Esophagus (tissue), 2 donors: ENCODE measurements around the gene TMC3. TPM values are rescaled to one million over a fixed set of nuclear protein-coding genes. Genes with fewer than 3 reads are reported as not detected.

Experiments
- H3K27ac ChIP-seq, 2 donors: one replicate each; pipeline ENCODE4 v1.5.1; 2013; ENCODE audit warnings: low read depth in 2 of 2, mild to moderate bottlenecking in 2 of 2, inconsistent platforms in 1 of 2, low read length in 1 of 2, moderate library complexity in 1 of 2
- H3K27me3 ChIP-seq, 2 donors: one replicate each; pipeline ENCODE4 v1.6.1; 2013; ENCODE audit warnings: low read length in 2 of 2, control low read depth in 1 of 2, mild to moderate bottlenecking in 1 of 2; ENCODE audit not compliant: insufficient read depth in 2 of 2, control insufficient read depth in 1 of 2
- H3K36me3 ChIP-seq, 2 donors: one replicate each; pipeline ENCODE4 v1.6.1; 2013; ENCODE audit warnings: low read length in 1 of 2; ENCODE audit not compliant: control insufficient read depth in 2 of 2, insufficient read depth in 2 of 2
- H3K4me1 ChIP-seq, 2 donors: one replicate each; pipeline ENCODE4 v1.6.1; 2013; ENCODE audit warnings: low read length in 1 of 2; ENCODE audit not compliant: control insufficient read depth in 2 of 2, insufficient read depth in 2 of 2
- H3K4me3 ChIP-seq, 2 donors: one replicate each; pipeline ENCODE4 v1.5.1; 2013; ENCODE audit warnings: low read length in 2 of 2, mild to moderate bottlenecking in 2 of 2, low read depth in 1 of 2, moderate library complexity in 1 of 2
- H3K9me3 ChIP-seq, 2 donors: one replicate each; pipeline ENCODE4 v1.6.1; 2013; ENCODE audit warnings: mild to moderate bottlenecking in 2 of 2, low read depth in 1 of 2, low read length in 1 of 2, moderate library complexity in 1 of 2; ENCODE audit not compliant: control insufficient read depth in 2 of 2, insufficient read depth in 1 of 2
- WGBS, 2 donors: extraction: QIAGEN DNeasy Blood & Tissue Kit; methylation state at CpG; one replicate each; pipeline ENCODE4 v1.1.7; 2013; 5-methylcytosine and 5-hydroxymethylcytosine counted together
- polyA plus RNA-seq, 2 donors: library from polyadenylated mRNA; stranded (reverse); fragments of 200-250 nt; gene quantifications; one replicate each; pipeline ENCODE4 v1.2.3, GENCODE V29; 2013
- donor health status: healthy with polysubstance abuse.
- donor health status: Bipolar disorder and iron deficiency.

TMC3 gene
- polyA plus RNA-seq, 2 donors, result not detected

DNA sequence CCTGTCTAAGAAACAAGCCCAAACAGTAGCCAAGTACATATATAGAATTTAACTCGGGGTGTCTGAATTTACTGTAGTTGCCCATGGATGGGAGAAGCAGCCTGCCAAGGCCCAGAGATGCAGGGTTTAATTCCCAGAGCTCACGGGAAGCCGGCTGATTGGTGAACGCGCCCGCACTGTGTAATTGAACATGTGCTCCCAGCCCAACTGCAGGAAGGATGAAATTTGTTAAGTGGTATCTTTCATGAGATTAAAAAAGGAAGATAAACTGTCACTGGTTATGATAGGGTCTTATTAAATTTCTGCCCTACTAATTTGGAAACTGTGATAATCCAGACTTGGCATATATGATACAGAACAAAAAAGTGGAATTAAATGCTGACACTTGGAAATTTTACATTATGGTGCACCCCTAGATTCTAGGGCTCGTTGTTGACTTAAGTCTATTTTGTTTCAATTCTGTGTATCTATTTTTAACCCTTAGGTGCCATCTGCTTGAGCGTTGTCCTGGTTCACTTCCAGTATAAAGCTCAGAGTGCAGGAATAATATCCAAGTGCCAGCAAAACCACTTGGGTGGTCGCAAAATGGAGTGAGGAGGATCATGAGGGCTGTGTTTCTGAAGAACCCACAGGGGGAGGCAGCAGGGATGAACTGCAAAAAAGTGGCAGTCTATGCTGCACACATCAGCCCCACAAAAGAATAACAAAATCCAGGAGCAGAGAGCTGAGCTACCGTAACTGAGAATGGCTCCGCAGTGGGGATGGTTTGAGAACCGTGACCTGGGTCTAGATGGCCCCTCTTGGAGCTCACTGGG is 13.8 kb upstream of the TMC3 start:
- Histone ChIP-seq H3K9me3 (no peaks in the 10 kb centered on the region), H3K27ac (no peak overlapping the region), H3K4me3 (no peak overlapping the region), H3K27me3 (no peaks in the 10 kb centered on the region), H3K4me1 (no peaks in the 10 kb centered on the region), H3K36me3 (no peaks in the 10 kb centered on the region)
- WGBS, 2 donors, result 79 to 82% methylated on average over 12 of the region's 12 CpGs

DNA sequence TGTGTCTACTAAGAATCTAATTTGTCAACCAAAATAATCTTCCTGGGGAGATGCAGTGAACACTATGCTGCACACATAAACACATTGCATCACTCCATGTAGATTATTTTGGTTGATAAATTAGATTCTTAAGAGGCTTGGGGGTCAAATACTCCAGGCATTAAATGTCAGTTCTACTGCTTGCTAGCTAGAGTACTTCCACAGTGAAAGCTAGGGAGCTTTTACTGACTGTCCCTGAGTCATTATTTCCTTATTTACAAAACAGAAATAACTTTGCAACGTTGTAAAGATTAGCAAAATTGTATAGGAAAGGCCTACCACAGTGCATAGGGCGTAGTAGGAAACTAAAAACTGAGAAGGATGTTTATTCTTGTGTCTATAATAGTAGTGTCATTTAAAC is 12.9 kb upstream of the TMC3 start:
- no peak overlapping the region for H3K4me3 ChIP-seq
- no peak overlapping the region for H3K27ac ChIP-seq
- no peaks in the 10 kb centered on the region for H3K27me3 ChIP-seq
- no peaks in the 10 kb centered on the region for H3K36me3 ChIP-seq
- no peaks in the 10 kb centered on the region for H3K4me1 ChIP-seq
- no peaks in the 10 kb centered on the region for H3K9me3 ChIP-seq
- 43 to 45% methylated on average over 2 of the region's 2 CpGs for WGBS, 2 donors

DNA sequence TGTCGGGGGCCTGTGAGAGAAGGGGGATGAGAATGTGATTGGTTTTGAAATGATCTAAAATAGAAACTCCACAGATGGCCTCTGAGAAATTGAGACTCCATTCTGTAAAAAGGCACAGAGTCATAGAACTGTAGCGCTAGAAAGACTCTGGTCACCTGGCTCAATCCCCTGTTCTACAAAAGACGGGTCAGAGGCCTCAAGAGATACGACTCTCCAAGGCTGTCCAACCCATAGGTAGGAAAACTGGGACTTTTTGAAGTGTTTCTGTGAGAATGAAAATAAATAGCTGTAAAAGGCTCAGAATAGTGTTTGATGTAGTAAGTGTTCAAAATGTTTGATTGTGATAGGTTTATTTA is 11.7 kb upstream of the TMC3 start:
- Histone ChIP-seq H3K27me3 (no peaks in the 10 kb centered on the region), H3K4me1 (no peaks in the 10 kb centered on the region), H3K9me3 (no peaks in the 10 kb centered on the region), H3K36me3 (no peaks in the 10 kb centered on the region), H3K4me3 (no peak overlapping the region), H3K27ac (no peak overlapping the region)
- WGBS, 2 donors, result 76 to 89% methylated on average over 4 of the region's 4 CpGs

DNA sequence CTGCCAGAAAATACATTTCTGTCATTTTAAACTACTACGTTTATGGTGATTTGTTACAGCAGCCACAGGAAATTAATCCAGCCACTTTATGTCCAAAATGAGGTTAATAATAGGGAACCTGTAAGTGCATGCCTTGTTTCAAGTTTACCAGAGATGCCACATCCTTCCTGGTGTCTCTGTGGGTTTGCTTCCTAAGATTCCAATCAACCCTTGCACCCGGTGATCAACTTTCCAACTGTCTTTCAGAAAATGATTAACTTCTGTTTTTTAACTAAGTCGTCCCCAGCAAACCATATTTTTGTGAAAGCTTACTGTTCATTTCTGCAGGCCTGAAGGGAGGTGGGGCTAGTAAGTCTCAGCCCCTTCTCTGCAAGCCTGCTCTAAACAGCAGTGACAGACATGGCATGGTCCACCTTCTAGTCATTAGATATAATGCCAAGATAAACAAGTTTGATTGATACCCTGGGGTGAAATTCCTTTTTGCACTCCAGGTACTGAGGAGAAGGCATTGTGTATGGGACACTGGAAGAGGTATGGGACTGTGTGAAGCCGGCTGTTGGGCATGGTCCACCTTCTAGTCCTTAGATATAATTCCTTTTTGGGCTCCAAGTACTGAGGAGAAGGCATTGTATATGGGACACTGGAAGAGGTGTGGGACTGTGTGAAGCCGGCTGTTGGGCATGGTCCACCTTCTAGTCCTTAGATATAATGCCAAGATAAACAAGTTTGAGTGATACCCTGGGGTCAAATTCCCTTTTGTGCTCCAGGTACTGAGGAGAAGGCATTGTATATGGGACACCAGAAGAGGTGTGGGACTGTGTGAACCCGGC is 11.1 kb upstream of the TMC3 start:
- whole genome bisulfite sequencing, 2 donors, result 58 to 66% methylated on average over 6 of the region's 6 CpGs
- no peaks in the 10 kb centered on the region for H3K4me1 ChIP-seq
- no peaks in the 10 kb centered on the region for H3K27me3 ChIP-seq
- H3K4me3 ChIP-seq, result no peak overlapping the region
- no peaks in the 10 kb centered on the region for H3K9me3 ChIP-seq
- H3K27ac ChIP-seq, result no peak overlapping the region
- H3K36me3 ChIP-seq, result no peaks in the 10 kb centered on the region

DNA sequence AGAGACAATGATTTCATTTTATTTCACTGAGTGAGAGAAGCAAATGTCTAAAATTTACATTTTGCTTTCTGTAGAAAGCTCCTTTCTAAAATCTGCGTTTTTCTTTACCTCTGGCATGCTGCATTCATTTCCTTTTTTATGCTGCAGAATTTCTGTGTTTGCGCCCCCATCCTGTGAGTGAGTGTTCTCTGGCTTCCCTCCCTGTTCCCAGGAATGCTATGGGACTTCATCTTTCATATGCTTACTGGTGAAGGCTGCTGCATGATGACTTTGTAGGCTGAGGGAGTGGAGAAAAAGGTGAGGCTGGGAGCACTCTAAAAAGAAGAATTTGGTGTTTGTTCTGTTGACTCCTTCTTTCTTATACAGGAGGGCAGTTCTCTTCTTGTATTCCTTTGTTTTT is 7.7 kb upstream of the TMC3 start:
- 77 to 78% methylated on average over 2 of the region's 2 CpGs for WGBS, 2 donors
- Histone ChIP-seq H3K4me1 (no peaks in the 10 kb centered on the region), H3K27me3 (no peaks in the 10 kb centered on the region), H3K9me3 (no peaks in the 10 kb centered on the region), H3K27ac (no peak overlapping the region), H3K36me3 (no peaks in the 10 kb centered on the region), H3K4me3 (no peak overlapping the region)

DNA sequence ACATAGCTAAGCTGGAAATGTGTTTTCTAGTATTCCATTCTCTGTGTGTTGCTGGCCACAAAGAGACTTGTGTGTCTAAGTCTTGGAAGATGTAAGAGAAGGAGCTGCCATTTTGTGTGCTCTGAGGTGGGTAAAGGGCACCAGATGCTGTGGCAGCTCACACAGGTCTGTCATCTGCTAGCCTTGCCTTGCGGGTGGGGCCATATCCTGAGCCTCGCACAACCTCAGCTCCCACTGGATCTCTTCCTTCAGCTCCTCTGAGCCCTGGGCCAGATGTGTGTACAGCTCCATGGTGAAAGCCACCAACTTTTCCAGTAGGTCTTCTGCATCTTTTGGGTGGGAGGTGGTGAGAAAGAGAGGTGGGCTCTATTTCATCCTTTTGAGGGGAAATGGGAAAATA is 6.7 kb upstream of the TMC3 start:
- H3K27ac ChIP-seq, result no peak overlapping the region
- H3K9me3 ChIP-seq, result no peaks in the 10 kb centered on the region
- H3K27me3 ChIP-seq, result no peaks in the 10 kb centered on the region
- H3K4me3 ChIP-seq, result no peak overlapping the region
- no peaks in the 10 kb centered on the region for H3K36me3 ChIP-seq
- 83 to 91% methylated on average over 2 of the region's 2 CpGs for WGBS, 2 donors
- H3K4me1 ChIP-seq, result no peaks in the 10 kb centered on the region

DNA sequence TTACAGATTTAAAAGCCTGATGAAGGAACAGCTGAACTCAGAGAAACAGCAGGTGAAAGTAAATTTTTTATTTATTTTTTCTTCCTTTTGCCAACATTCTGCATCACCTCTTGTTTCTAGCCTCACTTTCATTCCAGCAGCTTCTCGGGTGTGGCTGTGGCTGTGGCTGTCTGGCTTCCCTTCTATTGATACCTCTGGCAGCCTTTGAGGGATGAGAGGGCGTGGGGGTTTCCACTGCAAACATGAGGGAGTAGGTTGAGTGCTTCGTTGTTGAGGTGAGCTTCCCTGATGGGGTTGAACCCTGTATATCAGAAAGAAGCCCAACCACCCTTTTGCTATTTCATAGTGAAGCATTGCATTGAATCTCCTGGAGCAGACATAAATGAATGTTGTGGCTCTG is 6.2 kb upstream of the TMC3 start:
- no peak overlapping the region for H3K4me3 ChIP-seq
- 49 to 56% methylated on average over 3 of the region's 3 CpGs for WGBS, 2 donors
- H3K4me1 ChIP-seq, result no peaks in the 10 kb centered on the region
- H3K27ac ChIP-seq, result no peak overlapping the region
- H3K36me3 ChIP-seq, result no peaks in the 10 kb centered on the region
- H3K9me3 ChIP-seq, result no peaks in the 10 kb centered on the region
- no peaks in the 10 kb centered on the region for H3K27me3 ChIP-seq

DNA sequence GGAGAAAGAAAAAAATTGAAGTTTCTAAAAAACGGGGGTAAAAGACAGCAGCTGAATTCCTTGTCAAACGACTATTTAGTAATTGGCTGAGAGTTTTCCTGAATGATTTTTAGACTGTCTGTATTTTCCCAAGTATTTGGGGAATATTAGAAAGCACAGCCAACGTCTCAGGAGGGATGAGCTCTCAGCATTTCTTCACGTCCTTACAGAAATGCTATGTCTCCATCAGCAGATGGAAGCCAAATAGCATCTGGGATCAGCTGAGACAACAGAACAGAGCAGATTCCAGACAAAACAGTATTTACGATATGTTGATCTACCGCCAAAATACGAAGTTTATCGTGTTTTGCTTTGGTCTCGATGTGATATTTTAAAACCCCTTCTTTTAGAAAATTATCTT is 5.3 kb upstream of the TMC3 start:
- H3K4me1 ChIP-seq, result no peaks in the 10 kb centered on the region
- 62 to 72% methylated on average over 9 of the region's 9 CpGs for WGBS, 2 donors
- H3K27ac ChIP-seq, result no peak overlapping the region
- H3K36me3 ChIP-seq, result no peaks in the 10 kb centered on the region
- H3K4me3 ChIP-seq, result no peak overlapping the region
- H3K9me3 ChIP-seq, result no peaks in the 10 kb centered on the region
- H3K27me3 ChIP-seq, result no peaks in the 10 kb centered on the region

DNA sequence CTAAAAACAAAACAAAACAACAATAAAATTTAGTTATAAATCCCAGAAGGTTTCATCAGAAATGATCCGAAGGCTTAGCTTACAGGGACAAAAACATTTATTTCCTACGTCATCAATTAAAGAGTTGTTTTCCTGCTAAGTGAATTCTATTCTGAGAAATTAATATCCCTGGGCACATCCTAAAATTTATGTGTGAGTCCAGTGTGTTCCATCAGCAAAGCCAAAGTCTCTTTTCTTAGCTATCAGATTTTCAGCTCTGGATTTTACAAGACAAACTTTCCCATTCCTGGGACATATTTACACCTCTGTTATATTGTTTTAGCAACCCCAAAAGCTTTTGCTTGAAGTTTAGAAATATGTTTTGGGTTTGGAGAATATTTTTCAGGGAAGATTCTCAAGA is 4.4 kb upstream of the TMC3 start:
- 74 to 92% methylated on average over 2 of the region's 2 CpGs for WGBS, 2 donors
- H3K4me1 ChIP-seq, result no peaks in the 10 kb centered on the region
- no peak overlapping the region for H3K27ac ChIP-seq
- no peaks in the 10 kb centered on the region for H3K9me3 ChIP-seq
- no peaks in the 10 kb centered on the region for H3K27me3 ChIP-seq
- no peak overlapping the region for H3K4me3 ChIP-seq
- no peaks in the 10 kb centered on the region for H3K36me3 ChIP-seq

DNA sequence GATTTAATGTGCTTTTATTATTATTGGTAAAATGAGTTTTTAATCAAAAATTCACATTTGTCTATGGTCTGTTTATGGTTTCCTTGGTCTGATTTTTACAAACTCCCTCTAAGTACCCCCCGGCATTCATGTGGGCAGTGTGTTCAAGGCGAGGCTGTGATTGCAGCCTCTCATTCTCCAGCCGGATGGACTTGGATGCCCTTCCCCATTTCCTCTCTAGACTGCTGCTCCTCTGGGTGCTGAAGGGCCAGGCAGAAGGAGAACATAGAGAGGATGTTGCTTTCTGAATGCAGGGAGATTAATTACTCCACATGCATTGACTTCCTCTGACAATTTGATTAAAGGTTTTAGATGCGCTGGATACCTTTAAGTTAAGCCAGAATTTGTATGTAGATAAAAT is 3.9 kb upstream of the TMC3 start:
- H3K36me3 ChIP-seq, result no peaks in the 10 kb centered on the region
- no peak overlapping the region for H3K4me3 ChIP-seq
- WGBS, 2 donors, result 86 to 87% methylated on average over 4 of the region's 4 CpGs
- H3K4me1 ChIP-seq, result no peaks in the 10 kb centered on the region
- H3K27me3 ChIP-seq, result no peaks in the 10 kb centered on the region
- H3K27ac ChIP-seq, result no peak overlapping the region
- no peaks in the 10 kb centered on the region for H3K9me3 ChIP-seq
